UCSD-AML1 (cell line): Measurements from ENCODE around the gene ZAP70.

ENCODE experiments used
- DNase-seq: peaks from one replicate; lab custom pipeline; 2025; ENCODE audit not compliant: unreplicated experiment; lab: John Stamatoyannopoulos, UW

ZAP70 gene

DNA sequence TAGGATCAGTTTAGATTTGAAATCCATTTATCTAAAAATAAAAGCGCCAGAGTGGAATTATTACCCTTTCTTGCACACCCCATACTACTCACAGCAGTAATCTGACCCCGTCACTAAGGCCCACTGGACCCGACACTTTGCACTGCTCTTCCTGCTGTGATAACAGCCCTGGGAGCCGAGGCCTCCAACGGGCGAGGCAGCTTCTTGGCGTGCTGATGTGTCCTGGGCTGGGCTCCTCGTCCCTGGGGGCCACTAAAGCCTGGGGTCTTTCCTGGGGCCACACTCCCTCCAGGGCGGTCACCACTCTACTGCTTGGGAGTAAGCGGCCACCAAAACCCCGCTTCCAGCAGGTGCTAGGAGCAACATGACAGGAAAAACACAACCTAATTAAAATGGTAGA, 61.7 kb downstream of the ZAP70 start:
- DNase-seq = no peak

DNA sequence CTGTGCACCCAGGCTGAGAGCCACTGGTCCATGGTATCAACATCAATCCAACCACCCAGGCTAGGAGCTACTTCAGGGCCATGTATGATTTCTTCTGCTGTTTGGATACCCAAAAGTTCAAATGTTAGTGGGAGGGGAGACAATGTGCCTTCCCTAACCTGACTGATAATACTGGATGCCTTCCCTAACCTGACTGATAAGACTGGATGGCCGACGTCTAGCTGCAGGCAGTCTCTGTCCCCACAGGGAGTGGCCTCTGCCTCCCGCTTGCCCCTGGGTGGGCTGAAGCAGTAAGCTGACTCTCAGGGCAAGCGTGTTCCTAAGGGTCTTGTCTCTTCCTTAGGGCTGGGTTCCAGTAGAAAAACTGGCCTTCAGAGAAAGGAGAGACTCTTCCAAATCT, 65.8 kb downstream of the ZAP70 start:
- DNase-seq = no peak

DNA sequence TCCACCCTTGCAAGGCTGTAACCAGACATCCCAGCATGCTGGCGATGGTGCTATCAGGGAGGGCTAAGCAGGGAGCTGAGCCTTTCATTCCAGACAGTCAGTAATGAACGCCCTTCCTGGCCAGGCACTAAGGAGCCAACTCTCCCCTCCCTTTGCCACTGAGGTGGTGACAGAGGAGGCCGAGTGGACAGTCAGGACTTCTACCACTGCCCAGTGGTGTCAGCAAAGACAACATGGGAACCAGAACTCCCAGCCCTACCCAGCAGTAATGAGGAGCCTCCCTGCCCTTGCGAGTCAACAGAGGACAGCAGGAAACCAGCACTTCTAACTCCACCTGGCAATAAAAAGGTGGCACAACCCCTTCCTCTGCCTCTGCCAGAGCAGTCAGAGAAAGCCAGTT, 68.6 kb downstream of the ZAP70 start:
- no peak for DNase-seq

DNA sequence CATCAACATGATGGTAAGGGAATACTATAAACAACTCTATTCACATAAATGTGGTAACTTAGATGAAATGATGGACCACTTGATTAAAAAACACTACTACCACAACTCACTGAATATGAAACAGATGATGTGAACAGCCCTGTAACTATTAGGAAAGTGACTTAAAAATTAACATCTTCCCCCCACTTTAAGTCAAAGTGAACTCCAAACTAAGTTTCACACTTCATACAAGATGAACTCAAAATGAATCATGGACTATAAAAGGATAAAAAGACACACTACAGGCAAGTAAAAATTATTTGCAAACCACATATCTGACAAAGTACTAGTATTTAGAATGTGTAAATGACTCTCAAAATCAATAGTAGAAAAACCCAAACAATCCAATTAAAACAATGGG, 71.6 kb downstream of the ZAP70 start:
- DNase-seq = no peak

DNA sequence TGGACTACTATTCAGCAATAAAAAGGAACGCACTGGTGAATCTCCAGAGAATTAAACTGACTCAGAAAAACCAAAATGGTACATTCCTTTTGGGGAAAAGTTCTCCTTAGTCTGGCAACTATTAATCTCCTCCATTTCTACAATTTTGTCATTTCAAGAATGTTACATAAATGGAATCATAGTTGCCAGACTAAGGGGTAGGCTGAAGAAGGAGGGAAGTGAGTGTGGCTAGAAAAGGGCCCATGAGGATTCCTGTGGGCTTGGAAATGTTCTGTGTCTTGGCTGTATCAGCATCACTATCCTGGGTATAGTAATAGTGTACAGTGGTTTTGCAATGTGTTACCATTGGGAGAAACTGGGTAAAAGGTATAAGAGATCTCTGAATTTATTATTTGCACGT, 72.4 kb downstream of the ZAP70 start:
- DNase-seq = no peak

DNA sequence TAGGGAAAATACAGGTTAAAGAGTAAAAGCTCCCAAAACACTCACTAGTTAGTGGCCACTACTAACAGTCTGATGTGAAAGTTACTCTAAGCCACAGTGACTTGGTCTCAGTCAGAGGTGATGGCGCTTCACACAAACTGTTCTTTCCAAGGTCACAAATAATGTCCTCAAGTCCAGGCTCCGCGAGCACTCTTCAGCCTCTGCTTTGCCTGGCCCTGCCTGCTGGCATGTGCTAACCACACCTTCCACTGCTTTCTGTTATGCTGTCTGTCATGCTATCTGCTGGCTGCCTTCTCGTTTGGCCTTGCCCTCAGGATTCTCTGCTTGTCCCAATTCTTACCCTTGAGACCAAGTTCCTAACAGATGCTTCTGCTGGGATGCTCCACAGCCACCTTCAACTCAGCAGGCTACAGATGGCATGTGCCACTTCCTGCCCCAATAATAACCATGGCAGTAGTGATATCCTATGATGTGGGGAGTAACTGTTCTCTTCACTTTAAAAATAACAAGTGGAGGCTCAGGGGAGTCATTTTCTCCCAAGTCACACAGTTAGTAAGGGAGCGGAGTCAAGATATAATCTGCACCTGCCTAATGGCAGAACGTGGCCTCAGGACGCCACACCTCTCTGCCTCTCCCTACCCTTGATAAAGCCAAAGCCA, 75.7 kb downstream of the ZAP70 start:
- no peak for DNase-seq
